Stimulated activated naive CD8-positive, alpha-beta T cell treated with anti-CD3 and anti-CD28 coated beads, Interleukin-15, Interleukin-2, amounts not matched to agents 100 U/mL and 50 U/mL, for 24 hours (primary cell): ENCODE data around the gene NGFR.

Source experiments
- ATAC-seq: fragments of 150-1000 bp; cut with Tn5 transposase; one replicate; pipeline ENCODE4 v1.10.0; 2021
- DNase-seq: peaks from one replicate; pipeline ENCODE4 v3.0.0; 2021

Gene NGFR

GRCh38 chr17:49469831-49470810 is 25.0 kb upstream of the NGFR start:
- DNase-seq (peak; percentile 10), ATAC-seq (no peak)

- ATAC-seq (no peak), DNase-seq (no peak)
These were observed 23.9 kb upstream of the NGFR start for GRCh38 chr17:49471089-49471683.

- no peak for ATAC-seq
- no peak for DNase-seq
These were observed 23.3 kb upstream of the NGFR start for GRCh38 chr17:49471769-49472168.

- DNase-seq (no peak), ATAC-seq (no peak)
These were observed 22.6 kb upstream of the NGFR start for GRCh38 chr17:49472527-49472926.

- ATAC-seq = no peak
These were observed 21.0 kb upstream of the NGFR start for GRCh38 chr17:49473900-49474751.

GRCh38 chr17:49477709-49478108 is 17.4 kb upstream of the NGFR start:
- ATAC-seq (no peak), DNase-seq (no peak)

More at GRCh38 chr17:49473900-49474751, 21.0 kb upstream of the NGFR start:
- no peak for DNase-seq

GRCh38 chr17:49480836-49481615 is 14.1 kb upstream of the NGFR start:
- ATAC-seq = no peak

GRCh38 chr17:49482144-49482817 is 12.8 kb upstream of the NGFR start:
- no peak for DNase-seq
- no peak for ATAC-seq

More at GRCh38 chr17:49480836-49481615, 14.1 kb upstream of the NGFR start:
- DNase-seq = no peak

- ATAC-seq (no peak), DNase-seq (no peak)
These were observed 11.2 kb upstream of the NGFR start for GRCh38 chr17:49483599-49484509.

- ATAC-seq (no peak), DNase-seq (no peak)
These were observed 10.5 kb upstream of the NGFR start for GRCh38 chr17:49484588-49484987.

- DNase-seq (peak; percentile 11), ATAC-seq (no peak)
These were observed 9.0 kb upstream of the NGFR start for GRCh38 chr17:49486012-49486641.

GRCh38 chr17:49487183-49487582 is 7.9 kb upstream of the NGFR start:
- ATAC-seq (no peak), DNase-seq (no peak)

- ATAC-seq (no peak), DNase-seq (no peak)
These were observed 6.5 kb upstream of the NGFR start for GRCh38 chr17:49488612-49489011.

GRCh38 chr17:49489348-49489747 is 5.7 kb upstream of the NGFR start:
- ATAC-seq (no peak), DNase-seq (no peak)

- no peak for DNase-seq
- ATAC-seq = no peak
These were observed 4.8 kb upstream of the NGFR start for GRCh38 chr17:49490276-49490675.

GRCh38 chr17:49491192-49491769 is 3.8 kb upstream of the NGFR start:
- ATAC-seq (no peak), DNase-seq (no peak)

- ATAC-seq (no peak), DNase-seq (no peak)
These were observed 601 bp upstream of the NGFR start for GRCh38 chr17:49494399-49494985.

GRCh38 chr17:49495842-49496182 is 719 bp downstream of the NGFR start:
- DNase-seq = no peak
- ATAC-seq = no peak
